Hindlimb muscle (tissue), 1 donor: ENCODE data around the gene TREML1. TPM values are rescaled to one million over a fixed set of nuclear protein-coding genes. Genes with fewer than 3 reads are reported as not detected.

Experiments used
- DNase-seq: peaks from one replicate; pipeline ENCODE4 v3.0.0-alpha.2; 2013
- polyA plus RNA-seq: library from polyadenylated mRNA; unstranded; fragments of 120-200 nt; gene quantifications from one replicate; pipeline ENCODE4 v1.2.1, GENCODE V29; 2013; ENCODE audit not compliant: insufficient read length

TREML1 gene
- polyA plus RNA-seq, 1 donor: 0.39 TPM

GRCh38 chr6:41177287-41177686 lies 23.1 kb upstream of the TREML1 start:
- no peak for DNase-seq

- no peak for DNase-seq
These were observed 22.0 kb upstream of the TREML1 start for GRCh38 chr6:41176189-41176588.

- no peak for DNase-seq
These were observed 20.9 kb upstream of the TREML1 start for GRCh38 chr6:41175084-41175483.

GRCh38 chr6:41174610-41175009 lies 20.5 kb upstream of the TREML1 start:
- no peak for DNase-seq

- DNase-seq: no peak
These were observed 17.8 kb upstream of the TREML1 start for GRCh38 chr6:41171908-41172307.

- no peak for DNase-seq
These were observed 16.5 kb upstream of the TREML1 start for GRCh38 chr6:41170547-41171160.

- no peak for DNase-seq
These were observed 13.2 kb upstream of the TREML1 start for GRCh38 chr6:41167173-41167963.

GRCh38 chr6:41164551-41165120 lies 10.5 kb upstream of the TREML1 start:
- no peak for DNase-seq

GRCh38 chr6:41163419-41163717 lies 9.2 kb upstream of the TREML1 start:
- no peak for DNase-seq

- DNase-seq: no peak
These were observed 8.7 kb upstream of the TREML1 start, which contains the start of gene TREM2 for GRCh38 chr6:41162687-41163418. Gene TREM2, minus strand, starts transcription at chr6:41163116. Its CDS starts 34 bp downstream, at chr6:41163082.

- DNase-seq: no peak
These were observed 7.9 kb upstream of the TREML1 start for GRCh38 chr6:41161851-41162552.

- DNase-seq: no peak
These were observed 7.2 kb upstream of the TREML1 start for GRCh38 chr6:41161380-41161779.

GRCh38 chr6:41160933-41161332 lies 6.8 kb upstream of the TREML1 start:
- no peak for DNase-seq

GRCh38 chr6:41159415-41160082 lies 5.4 kb upstream of the TREML1 start:
- DNase-seq: no peak

GRCh38 chr6:41157323-41157722 lies 3.2 kb upstream of the TREML1 start:
- no peak for DNase-seq

GRCh38 chr6:41156771-41157170 lies 2.6 kb upstream of the TREML1 start:
- DNase-seq: no peak

GRCh38 chr6:41156001-41156400 lies 1.9 kb upstream of the TREML1 start:
- no peak for DNase-seq

- no peak for DNase-seq
These were observed 1.1 kb upstream of the TREML1 start for GRCh38 chr6:41155132-41155805.

- no peak for DNase-seq
These were observed 696 bp downstream of the TREML1 start for GRCh38 chr6:41153451-41153850.

- no peak for DNase-seq
These were observed 3.5 kb downstream of the TREML1 start for GRCh38 chr6:41150671-41151070.

GRCh38 chr6:41147917-41148316 lies 6.2 kb downstream of the TREML1 start:
- DNase-seq: no peak

- DNase-seq: no peak
These were observed 17.2 kb downstream of the TREML1 start for GRCh38 chr6:41136911-41137310.
